Measurements from ENCODE around the gene CNTF. TPM values are rescaled to one million over a fixed set of nuclear protein-coding genes. Genes with fewer than 3 reads are reported as not detected.

Gene CNTF
- total and polyA plus RNA-seq, 2 experiments from 2014 or later: 0.24 to 1.8 TPM

GRCh38 chr11:58600510-58600909 lies 22.0 kb upstream of the CNTF start (continued):
- no peak for TF ChIP-seq POLR2AphosphoS5 (IDR thresholded peaks at IDR 0.05; ENCODE audit: low read depth)
- no peak for TF ChIP-seq ETS1 (IDR thresholded peaks at IDR 0.05)

- no peaks in the 10 kb centered on the region for H3K9me2 ChIP-seq (ENCODE audit: insufficient read depth)
- no peaks in the 10 kb centered on the region for H3K27me3 Mint-ChIP-seq (ENCODE audit: insufficient read depth, low read depth, poor library complexity)
- peaks cover 25% of the 10 kb centered on the region for H3K36me3 Mint-ChIP-seq (ENCODE audit: low read depth)
- no peak overlapping the region for H2AFZ ChIP-seq
- no peak for ATAC-seq
- no peaks in the 10 kb centered on the region for H3K27me3 ChIP-seq (ENCODE audit: insufficient read depth)
- peaks cover 80% of the 10 kb centered on the region for H3K79me2 ChIP-seq (replicated peaks; ENCODE audit: insufficient read depth)
- H3K4me3 ChIP-seq: no peak overlapping the region
- no peaks in the 10 kb centered on the region for H3K4me1 ChIP-seq (ENCODE audit: insufficient read depth)
- no peak overlapping the region for H3K27ac ChIP-seq (ENCODE audit: low read depth)
- H3K4me2 ChIP-seq: no peak overlapping the region
- peaks cover 21% of the 10 kb centered on the region for H3K4me1 Mint-ChIP-seq
- no peak for DNase-seq (ENCODE audit: low spot score)
- H3K4me3 Mint-ChIP-seq: no peak overlapping the region
- peaks cover 12% of the 10 kb centered on the region for H3K36me3 ChIP-seq (ENCODE audit: insufficient read depth)
- H3F3A ChIP-seq (replicated peaks; ENCODE audit: low read depth): no peaks in the 10 kb centered on the region
- H4K20me1 ChIP-seq (replicated peaks; ENCODE audit: insufficient read depth): peaks cover 25% of the 10 kb centered on the region
- peak overlapping the region; percentile 33 for H3K27ac Mint-ChIP-seq
- no peaks in the 10 kb centered on the region for H3K9me3 Mint-ChIP-seq
- TF ChIP-seq POLR2AphosphoS5 (IDR thresholded peaks at IDR 0.05; ENCODE audit: low read depth) (no peak), CREB1 (CRISPR knock-in tag; IDR thresholded peaks at IDR 0.05; ENCODE audit: low read depth) (no peak), CTCF (conservative IDR thresholded peaks at IDR 0.05; ENCODE audit: low read depth in 2 of 2) (no peak), ZNF331 (CRISPR knock-in tag; IDR thresholded peaks at IDR 0.05; ENCODE audit: low read depth) (no peak), STAT1 (IDR thresholded peaks at IDR 0.05; ENCODE audit: unreplicated experiment) (no peak), EZH2 (IDR thresholded peaks at IDR 0.05; ENCODE audit: low read depth, unreplicated experiment) (no peak), ZNF114 (CRISPR knock-in tag; IDR thresholded peaks at IDR 0.05) (no peak), EZH2phosphoT487 (IDR thresholded peaks at IDR 0.05; ENCODE audit: unreplicated experiment) (no peak), NANOG (IDR thresholded peaks at IDR 0.05; ENCODE audit: borderline replicate concordance) (no peak), REST (IDR thresholded peaks at IDR 0.05; ENCODE audit: unreplicated experiment) (no peak), JUNB (IDR thresholded peaks at IDR 0.05; ENCODE audit: unreplicated experiment) (no peak)
These were observed 15.3 kb upstream of the CNTF start for GRCh38 chr11:58606930-58607714.

Data from GM23338 (cell line).